HG03196 (cell line): ENCODE data around the gene TMOD4.
A peak's percentile ranks its signal among the peaks of the same experiment; 100 is the strongest.
"Not testable (repeated sequence)": the region's sequence is repeated elsewhere in the genome, so short reads cannot be mapped to it uniquely, and the experiment has no call there.

Source experiments
- ATAC-seq: cut with Tn5 transposase; IDR thresholded peaks from one replicate; pipeline ENCODE4 v1.9.1; 2021; ENCODE audit not compliant: unreplicated experiment

TMOD4 gene

GRCh38 chr1:151175863-151176262 lies at the start of gene TMOD4:
TMOD4 (minus strand) TSS chr1:151175981; CDS start chr1:151174875, 1,106 bp downstream.
- no peak for ATAC-seq

DNA sequence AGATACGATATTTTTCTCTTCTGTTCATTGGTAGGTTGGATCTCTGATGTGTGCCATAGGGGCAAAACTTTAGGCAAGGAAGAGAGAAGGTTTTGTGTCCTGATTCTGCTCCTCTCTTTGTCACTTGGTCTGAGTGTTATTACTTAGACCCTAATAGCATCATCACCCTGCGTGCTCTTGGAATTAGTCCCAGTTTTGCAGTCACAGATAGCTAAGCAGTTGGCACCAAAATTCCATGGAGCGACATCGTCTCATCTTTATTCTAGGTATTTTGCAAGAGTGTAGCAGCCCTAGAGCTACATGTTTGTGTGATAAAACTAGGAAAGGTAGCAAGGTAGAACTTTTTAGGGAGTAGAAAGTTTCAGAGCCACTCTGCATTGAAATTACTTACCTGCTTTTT lies 46.3 kb upstream of the TMOD4 start:
- no peak for ATAC-seq

GRCh38 chr1:151221616-151222015 lies 45.8 kb upstream of the TMOD4 start:
- ATAC-seq: no peak

GRCh38 chr1:151213560-151213959 lies 37.8 kb upstream of the TMOD4 start:
- ATAC-seq: no peak

DNA sequence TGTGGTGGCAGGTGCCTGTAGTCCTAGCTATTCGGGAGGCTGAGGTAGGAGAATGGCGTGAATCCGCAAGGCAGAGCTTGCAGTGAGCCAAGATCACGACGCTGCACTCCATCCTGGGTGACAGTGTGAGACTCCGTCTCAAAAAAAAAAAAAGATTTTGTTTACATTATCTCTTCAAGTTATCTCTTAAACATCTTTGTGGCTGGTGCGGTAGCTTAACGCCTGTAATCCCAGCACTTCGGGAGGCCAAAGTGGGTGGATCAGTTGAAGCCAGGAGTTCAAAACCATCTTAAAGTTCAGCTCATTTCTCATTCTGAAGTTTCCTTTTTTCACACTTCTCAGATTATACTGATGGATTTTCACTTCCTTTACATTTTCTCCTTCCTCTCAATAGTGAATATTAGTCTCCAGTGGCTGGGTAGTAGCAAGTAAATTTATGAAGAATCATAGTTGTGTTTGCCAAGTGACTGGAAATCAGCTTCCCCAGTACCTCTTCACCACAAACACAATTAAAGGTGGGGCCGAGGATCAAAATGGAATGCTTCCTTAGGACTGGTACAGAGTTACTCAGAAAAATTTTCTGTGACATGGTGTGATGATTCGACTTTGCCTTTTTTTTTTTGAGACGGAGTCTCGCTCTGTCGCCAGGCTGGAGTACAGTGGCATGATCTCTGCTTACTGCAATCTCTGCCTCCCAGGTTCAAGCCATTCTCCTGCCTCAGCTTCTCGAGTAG lies 36.4 kb upstream of the TMOD4 start:
- no peak for ATAC-seq

- ATAC-seq: no peak
These were observed 35.0 kb upstream of the TMOD4 start for GRCh38 chr1:151210830-151211229.

- ATAC-seq: not testable (repeated sequence)
These were observed 29.7 kb upstream of the TMOD4 start for GRCh38 chr1:151205381-151205965.

GRCh38 chr1:151199873-151200581 lies 24.2 kb upstream of the TMOD4 start:
- no peak for ATAC-seq

GRCh38 chr1:151198254-151199127 lies 22.7 kb upstream of the TMOD4 start, which contains the start of gene PIP5K1A:
PIP5K1A (plus strand) TSS chr1:151198552; CDS start chr1:151198997, 445 bp downstream.
- peak; percentile 81 for ATAC-seq

- no peak for ATAC-seq
These were observed 22.1 kb upstream of the TMOD4 start for GRCh38 chr1:151197863-151198253.

DNA sequence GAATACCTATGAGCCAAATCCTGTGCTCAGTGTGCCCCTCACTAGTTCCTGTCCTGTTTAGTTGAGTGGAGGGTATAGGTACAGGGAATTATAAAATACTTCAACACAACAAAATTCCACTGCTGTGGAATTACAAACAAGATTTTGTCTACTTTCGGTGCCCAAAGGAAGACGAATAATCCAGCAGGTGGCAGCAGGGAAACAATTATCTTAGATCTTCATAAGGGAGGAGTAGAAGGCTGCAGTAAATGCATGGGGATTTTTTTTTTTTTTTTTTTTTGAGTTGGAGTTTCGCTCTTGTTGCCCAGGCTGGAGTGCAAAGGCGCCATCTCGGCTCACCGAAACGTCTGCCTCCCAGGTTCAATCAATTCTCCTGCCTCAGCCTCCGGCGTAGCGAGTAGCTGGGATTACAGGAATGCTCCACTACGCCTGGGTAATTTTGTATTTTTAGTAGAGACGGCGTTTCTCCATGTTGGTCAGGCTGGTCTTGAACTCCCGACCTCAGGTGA lies 20.6 kb upstream of the TMOD4 start:
- ATAC-seq: no peak

DNA sequence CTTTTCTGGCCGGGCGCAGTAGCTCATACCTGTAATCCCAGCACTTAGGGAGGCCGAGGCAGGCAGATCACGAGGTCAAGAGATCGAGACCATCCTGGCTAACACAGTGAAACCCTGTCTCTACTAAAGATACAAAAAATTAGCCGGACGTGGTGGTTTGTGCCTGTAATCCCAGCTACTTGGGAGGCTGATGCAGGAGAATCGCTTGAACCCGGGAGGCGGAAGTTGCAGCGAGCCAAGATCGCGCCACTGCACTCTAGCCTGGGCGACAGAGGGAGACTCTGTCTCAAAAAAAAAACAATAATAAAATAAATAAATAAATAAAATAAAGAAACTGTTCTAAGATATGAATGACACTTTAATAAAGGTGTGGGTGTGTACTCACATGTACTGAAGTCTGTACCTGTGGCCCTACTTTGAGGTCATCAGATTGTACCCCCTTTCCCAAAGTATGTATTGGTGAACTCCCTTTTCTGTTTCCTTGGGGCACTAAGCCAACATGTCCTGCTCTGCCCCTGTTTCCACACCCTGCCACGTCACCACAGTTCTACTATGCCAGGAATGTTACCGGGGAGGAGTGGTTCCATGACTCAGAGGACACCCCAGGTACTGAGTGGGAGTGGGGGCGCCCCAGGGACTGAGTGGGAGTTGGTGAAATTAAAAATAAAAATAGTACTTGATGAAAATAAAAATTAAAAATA lies 19.3 kb upstream of the TMOD4 start:
- not testable (repeated sequence) for ATAC-seq

DNA sequence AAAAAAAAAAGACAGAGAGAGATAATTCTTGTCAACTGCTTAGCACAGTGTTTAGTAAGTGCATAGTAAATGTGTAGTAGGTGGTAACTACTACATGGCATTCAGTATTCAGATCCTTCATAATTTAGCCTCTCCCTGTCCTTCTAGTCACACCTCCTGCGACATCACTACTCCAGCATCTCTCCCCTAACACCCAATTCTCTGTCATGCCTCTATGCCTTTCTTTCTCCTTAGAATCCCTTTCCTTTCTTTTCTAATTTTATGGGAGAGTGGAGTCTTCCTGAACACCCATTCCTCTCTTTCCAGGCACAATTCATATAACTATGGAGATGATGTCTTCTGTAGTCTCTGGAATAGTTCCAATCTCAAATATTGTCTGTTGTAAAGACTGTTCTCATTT lies 18.1 kb upstream of the TMOD4 start:
- ATAC-seq: no peak

DNA sequence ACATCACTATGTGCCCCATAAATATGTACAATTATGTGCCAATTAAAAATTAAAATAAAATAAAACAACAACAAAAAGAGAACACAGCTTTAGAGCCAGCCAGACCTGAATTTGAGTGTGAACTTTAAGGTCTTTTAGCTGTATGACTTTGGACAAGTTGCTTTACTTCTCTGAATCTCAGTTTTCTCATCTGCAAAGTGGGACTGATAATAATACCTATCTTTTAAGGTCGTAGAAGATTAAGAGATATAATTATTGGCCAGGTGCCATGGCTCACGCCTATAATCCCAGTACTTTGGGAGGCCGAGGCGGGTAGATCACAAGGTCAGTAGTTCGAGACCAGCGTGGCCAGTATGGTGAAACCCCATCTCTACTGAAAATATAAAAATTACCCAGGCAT lies 17.5 kb upstream of the TMOD4 start:
- ATAC-seq: no peak

DNA sequence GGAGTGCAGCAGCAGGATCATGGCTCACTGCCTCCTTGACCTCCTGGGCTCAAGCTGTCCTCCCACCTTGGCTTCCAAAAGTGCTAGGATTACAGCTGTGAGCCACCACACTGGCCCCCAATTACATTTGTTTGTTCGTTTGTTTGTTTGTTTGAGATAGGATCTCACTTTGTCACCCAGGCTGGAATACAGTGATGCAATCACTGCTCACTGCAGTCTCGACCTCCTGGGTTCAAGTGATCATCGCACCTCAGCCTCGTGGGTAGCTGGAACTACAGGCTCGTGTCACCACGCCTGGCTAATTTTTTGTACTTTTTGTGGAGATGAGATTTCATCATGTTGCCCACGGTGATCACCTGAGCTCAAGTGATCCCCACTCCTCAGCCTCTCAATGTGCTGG lies 16.3 kb upstream of the TMOD4 start:
- no peak for ATAC-seq

- peak; percentile 73 for ATAC-seq
These were observed 14.1 kb upstream of the TMOD4 start, which contains the start of gene VPS72 for GRCh38 chr1:151189637-151190445. VPS72 (minus strand) TSS chr1:151190197; CDS start chr1:151190121, 76 bp downstream.

GRCh38 chr1:151188667-151189066 lies 12.9 kb upstream of the TMOD4 start:
- not testable (repeated sequence) for ATAC-seq

GRCh38 chr1:151187205-151187604 lies 11.4 kb upstream of the TMOD4 start:
- no peak for ATAC-seq

- no peak for ATAC-seq
These were observed 8.4 kb upstream of the TMOD4 start for GRCh38 chr1:151184211-151184610.
